HCT116 (cell line): ENCODE data around the gene MYO3B. TPM values are rescaled to one million over a fixed set of nuclear protein-coding genes. Genes with fewer than 3 reads are reported as not detected.

ENCODE experiments used
- ATAC-seq: fragments of 200-7000 bp; cut with Tn5 transposase; 2 replicates; pipeline ENCODE4 v1.9.1; 2020; ENCODE audit warnings: mild to moderate bottlenecking, moderate library complexity
- BruUV-seq: library from RNA; stranded (reverse); fragments of 400-500 nt; replicated peaks from 2 replicates; lab custom pipeline; 2021; lab: Mats Ljungman, UMichigan
- CTCF ChIA-PET: fragments of 300-600 bp; sonication (Branson Sonifier 250); formaldehyde crosslinking; loops from one replicate; lab custom pipeline; 2021; ENCODE audit warnings: antibody characterized with exemption; lab: Charles Lee
- POLR2A ChIA-PET: fragments of 300-600, 350-600 bp; sonication (Branson Sonifier 250); formaldehyde crosslinking; loops from one replicate; lab custom pipeline; 2021; ENCODE audit warnings: antibody characterized with exemption; lab: Charles Lee
- RAD21 ChIA-PET, 2 experiments: fragments of 300-600 bp; sonication (Branson Sonifier 250); formaldehyde crosslinking; loops; one replicate each; lab custom pipeline; 2023; ENCODE audit warnings: low total read pairs in 2 of 2; ENCODE audit not compliant: uncharacterized antibody in 2 of 2, unreplicated experiment in 2 of 2, low non-redundant PET in 1 of 2; lab: Charles Lee
- DNase-seq: peaks from one replicate; pipeline ENCODE4 v3.0.0-alpha.2; 2010; ENCODE audit warnings: low read depth, low spot score
- H2AFZ ChIP-seq: fragments of 200-600 bp; shearing (Covaris generic), sonication (generic); 2 replicates; pipeline ENCODE4 v1.6.1; 2017; ENCODE audit warnings: low read depth, mixed run types, mixed read lengths, antibody characterized with exemption, low read length; ENCODE audit not compliant: poor library complexity, severe bottlenecking
- H3K27ac ChIP-seq: 2 replicates; pipeline ENCODE4 v1.5.1; 2012; ENCODE audit warnings: low read depth, low read length
- H3K27me3 ChIP-seq: fragments of 200-600 bp; sonication (generic); 2 replicates; pipeline ENCODE4 v1.6.1; 2016; ENCODE audit warnings: mixed run types, low read length, mixed read lengths; ENCODE audit not compliant: insufficient read depth
- H3K36me3 ChIP-seq, 2 experiments: fragments of 200-500 bp in 1 of 2; fragments of 200-600 bp in 1 of 2; sonication (Bioruptor generic) in 1 of 2; sonication (generic) in 1 of 2; 2 replicates each; pipeline versions ENCODE4 v1.5.1 to v1.6.1; 2014 to 2016; ENCODE audit warnings: low read length in 2 of 2, inconsistent platforms in 1 of 2, mixed read lengths in 1 of 2, mixed run types in 1 of 2; ENCODE audit not compliant: insufficient read depth in 2 of 2, control insufficient read depth in 1 of 2
- H3K4me1 ChIP-seq, 2 experiments: fragments of 200-600 bp in 1 of 2; sonication (generic) in 1 of 2; 2 replicates each; pipeline versions ENCODE4 v1.5.1 to v1.6.1; 2012 to 2017; ENCODE audit warnings: low read length in 2 of 2, inconsistent platforms in 1 of 2, mild to moderate bottlenecking in 1 of 2, mixed read lengths in 1 of 2, mixed run types in 1 of 2, moderate library complexity in 1 of 2; ENCODE audit not compliant: insufficient read depth in 2 of 2, control insufficient read depth in 1 of 2
- H3K4me2 ChIP-seq: fragments of 200-600 bp; sonication (generic); 2 replicates; pipeline ENCODE4 v1.6.1; 2017; ENCODE audit warnings: mixed run types, low read length, mixed read lengths
- H3K4me3 ChIP-seq, 2 experiments: fragments of 200-600 bp in 1 of 2; sonication (generic) in 1 of 2; replicated peaks in 1 of 2; 2 replicates each; pipeline ENCODE4 v1.5.1; 2011 to 2016; ENCODE audit warnings: low read length in 2 of 2, control low read depth in 1 of 2, low read depth in 1 of 2, mild to moderate bottlenecking in 1 of 2, mixed read lengths in 1 of 2, mixed run types in 1 of 2
- H3K79me2 ChIP-seq: fragments of 200-600 bp; sonication (generic); 2 replicates; pipeline ENCODE4 v1.6.1; 2017; ENCODE audit warnings: mild to moderate bottlenecking, mixed run types, low read length, moderate library complexity, mixed read lengths; ENCODE audit not compliant: insufficient read depth
- H3K9ac ChIP-seq: fragments of 200-600 bp; sonication (generic); 2 replicates; pipeline ENCODE4 v1.6.1; 2016; ENCODE audit warnings: low read length, mixed read lengths
- H3K9me2 ChIP-seq: fragments of 200-600 bp; sonication (generic), shearing (Covaris generic); 2 replicates; pipeline ENCODE4 v1.6.1; 2017; ENCODE audit warnings: mixed run types, mild to moderate bottlenecking, moderate library complexity; ENCODE audit not compliant: insufficient read depth
- H3K9me3 ChIP-seq, 2 experiments: fragments of 200-500 bp in 1 of 2; fragments of 200-600 bp in 1 of 2; sonication (Bioruptor generic) in 1 of 2; sonication (generic) in 1 of 2; 2 replicates each; pipeline ENCODE4 v1.6.1; 2014 to 2017; ENCODE audit warnings: low read length in 2 of 2, mixed read lengths in 2 of 2, inconsistent platforms in 1 of 2, low read depth in 1 of 2, mild to moderate bottlenecking in 1 of 2, mixed run types in 1 of 2, moderate library complexity in 1 of 2; ENCODE audit not compliant: control insufficient read depth in 1 of 2, insufficient read depth in 1 of 2
- H4K20me1 ChIP-seq: fragments of 200-600 bp; sonication (generic), shearing (Covaris generic); 2 replicates; pipeline ENCODE4 v1.6.1; 2017; ENCODE audit warnings: mixed run types, mild to moderate bottlenecking, moderate library complexity; ENCODE audit not compliant: insufficient read depth
- CBX3 ChIP-seq: IDR thresholded peaks from 2 replicates; pipeline ENCODE4 v1.6.1; 2012; ENCODE audit warnings: low read depth
- CEBPB ChIP-seq: IDR thresholded peaks from 2 replicates; pipeline ENCODE4 v1.6.1; 2012; ENCODE audit warnings: low read depth
- EGR1 ChIP-seq: IDR thresholded peaks from 2 replicates; pipeline ENCODE4 v1.6.1; 2012; ENCODE audit warnings: low read depth
- POLR2A ChIP-seq: IDR thresholded peaks from 2 replicates; pipeline ENCODE4 v1.7.0; 2011; ENCODE audit warnings: borderline replicate concordance; ENCODE audit not compliant: insufficient read depth, insufficient read length; ENCODE audit errors: extremely low read depth
- SIN3A ChIP-seq: IDR thresholded peaks from 2 replicates; pipeline ENCODE4 v1.6.1; 2012; ENCODE audit warnings: low read depth
- YY1 ChIP-seq: IDR thresholded peaks from 2 replicates; pipeline ENCODE4 v1.6.1; 2011; ENCODE audit warnings: low read length, low read depth, moderate library complexity, mild to moderate bottlenecking; ENCODE audit not compliant: insufficient replicate concordance; ENCODE audit errors: extremely low read depth
- ZFX ChIP-seq: fragments of 450-650 bp; IDR thresholded peaks from 2 replicates; pipeline ENCODE4 v1.6.1; 2017
- intact Hi-C: fragments of 100-400 bp; cut with micrococcal nuclease; formaldehyde crosslinking; loops from 2 replicates; pipeline ENCODE4 v1.10.0; 2022
- total RNA-seq: library from RNA; stranded (reverse); gene quantifications from one replicate; pipeline ENCODE4 v1.2.1, GENCODE V29; 2021; ENCODE audit not compliant: unreplicated experiment
- TF ChIP-seq, protein P1 (sequence below): IDR thresholded peaks from 2 replicates; pipeline ENCODE4 v1.6.1; 2012; ENCODE audit warnings: low read depth
- TF ChIP-seq, protein P2 (sequence below): IDR thresholded peaks from 2 replicates; pipeline ENCODE4 v1.6.1; 2012

The MYO3B gene
- total RNA-seq, 1 experiment from 2014 or later = not detected

DNA sequence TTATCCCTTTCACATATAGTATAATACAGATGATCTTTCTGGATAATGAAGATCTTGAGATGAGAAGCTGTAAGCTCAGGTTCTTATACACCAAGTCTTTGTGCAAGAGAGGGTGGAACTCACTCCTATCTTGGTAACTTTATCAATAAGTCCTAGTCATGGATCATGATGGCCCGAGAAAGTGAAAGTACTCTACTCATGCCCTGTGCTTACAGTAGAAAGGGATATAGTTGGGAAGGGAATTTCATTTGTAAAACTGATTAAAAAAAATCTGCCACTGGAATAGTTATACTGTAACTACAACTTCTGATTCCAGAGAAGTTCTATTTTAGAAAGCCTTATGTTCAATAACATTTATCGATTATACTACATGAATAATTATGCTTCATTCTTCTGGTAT is 51.8 kb downstream of the MYO3B start:
- BruUV-seq = no TSS peak
- no peak overlapping the region for H3K9ac ChIP-seq
- CTCF ChIA-PET = interaction anchor here (1.0 kb wide), 1 partner anchor 132 kb away, joined by 3 read pairs; no protein-coding TSS in a partner anchor
- no peak overlapping the region for H3K27ac ChIP-seq
- TF ChIP-seq POLR2A (no peak), SIN3A (no peak), EGR1 (no peak), CEBPB (no peak), ZFX (no peak), CBX3 (no peak), YY1 (no peak)
- TF ChIP-seq, protein P1, sequence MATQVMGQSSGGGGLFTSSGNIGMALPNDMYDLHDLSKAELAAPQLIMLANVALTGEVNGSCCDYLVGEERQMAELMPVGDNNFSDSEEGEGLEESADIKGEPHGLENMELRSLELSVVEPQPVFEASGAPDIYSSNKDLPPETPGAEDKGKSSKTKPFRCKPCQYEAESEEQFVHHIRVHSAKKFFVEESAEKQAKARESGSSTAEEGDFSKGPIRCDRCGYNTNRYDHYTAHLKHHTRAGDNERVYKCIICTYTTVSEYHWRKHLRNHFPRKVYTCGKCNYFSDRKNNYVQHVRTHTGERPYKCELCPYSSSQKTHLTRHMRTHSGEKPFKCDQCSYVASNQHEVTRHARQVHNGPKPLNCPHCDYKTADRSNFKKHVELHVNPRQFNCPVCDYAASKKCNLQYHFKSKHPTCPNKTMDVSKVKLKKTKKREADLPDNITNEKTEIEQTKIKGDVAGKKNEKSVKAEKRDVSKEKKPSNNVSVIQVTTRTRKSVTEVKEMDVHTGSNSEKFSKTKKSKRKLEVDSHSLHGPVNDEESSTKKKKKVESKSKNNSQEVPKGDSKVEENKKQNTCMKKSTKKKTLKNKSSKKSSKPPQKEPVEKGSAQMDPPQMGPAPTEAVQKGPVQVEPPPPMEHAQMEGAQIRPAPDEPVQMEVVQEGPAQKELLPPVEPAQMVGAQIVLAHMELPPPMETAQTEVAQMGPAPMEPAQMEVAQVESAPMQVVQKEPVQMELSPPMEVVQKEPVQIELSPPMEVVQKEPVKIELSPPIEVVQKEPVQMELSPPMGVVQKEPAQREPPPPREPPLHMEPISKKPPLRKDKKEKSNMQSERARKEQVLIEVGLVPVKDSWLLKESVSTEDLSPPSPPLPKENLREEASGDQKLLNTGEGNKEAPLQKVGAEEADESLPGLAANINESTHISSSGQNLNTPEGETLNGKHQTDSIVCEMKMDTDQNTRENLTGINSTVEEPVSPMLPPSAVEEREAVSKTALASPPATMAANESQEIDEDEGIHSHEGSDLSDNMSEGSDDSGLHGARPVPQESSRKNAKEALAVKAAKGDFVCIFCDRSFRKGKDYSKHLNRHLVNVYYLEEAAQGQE = no peak
- TF ChIP-seq, protein P2, sequence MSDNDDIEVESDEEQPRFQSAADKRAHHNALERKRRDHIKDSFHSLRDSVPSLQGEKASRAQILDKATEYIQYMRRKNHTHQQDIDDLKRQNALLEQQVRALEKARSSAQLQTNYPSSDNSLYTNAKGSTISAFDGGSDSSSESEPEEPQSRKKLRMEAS = no peak
- no peaks in the 10 kb centered on the region for H3K27me3 ChIP-seq
- no peaks in the 10 kb centered on the region for H3K9me3 ChIP-seq
- no peak for DNase-seq
- H3K4me1 ChIP-seq = no peaks in the 10 kb centered on the region
- ATAC-seq = no peak
- RAD21 ChIA-PET = no interaction called here
- H2AFZ ChIP-seq = no peak overlapping the region
- intact Hi-C loops = loop anchor here (5.0 to 10.0 kb wide), 2 partner anchors 297 to 785 kb away; no protein-coding TSS in a partner anchor
- no peak overlapping the region for H3K4me3 ChIP-seq
- H3K4me2 ChIP-seq = no peak overlapping the region
- H3K9me2 ChIP-seq = no peaks in the 10 kb centered on the region
- H3K36me3 ChIP-seq = no peaks in the 10 kb centered on the region
- H3K79me2 ChIP-seq = no peaks in the 10 kb centered on the region
- POLR2A ChIA-PET = no interaction called here
- H4K20me1 ChIP-seq = no peaks in the 10 kb centered on the region
